Kidney (tissue), 14 donors: ENCODE results near the gene ITIH4. TPM values are rescaled to one million over a fixed set of nuclear protein-coding genes. Genes with fewer than 3 reads are reported as not detected.

Experiments used
- DNase-seq, 5 donors: peaks; one replicate each; pipeline ENCODE4 v3.0.0-alpha.2; 2013 to 2020
- FAIRE-seq: peaks from 2 replicates; lab custom pipeline; 2012; peaks lifted over from hg19 to GRCh38; lab: Jason Lieb, UNC
- H3K27ac ChIP-seq, 2 donors: one replicate each; pipeline ENCODE4 v1.7.0; 2013; ENCODE audit warnings: low read depth in 2 of 2, low read length in 2 of 2, inconsistent platforms in 1 of 2
- H3K27me3 ChIP-seq: one replicate; pipeline ENCODE4 v1.7.1; 2013; ENCODE audit warnings: low read length, inconsistent platforms; ENCODE audit not compliant: control insufficient read depth, insufficient read depth
- H3K36me3 ChIP-seq, 3 donors: one replicate each; pipeline versions ENCODE4 v1.7.0 to v1.7.1; 2013; ENCODE audit warnings: low read length in 3 of 3, control low read depth in 1 of 3, inconsistent platforms in 1 of 3; ENCODE audit not compliant: insufficient read depth in 3 of 3, control insufficient read depth in 2 of 3
- H3K4me1 ChIP-seq, 3 donors: one replicate each; pipeline versions ENCODE4 v1.7.0 to v1.7.1; 2013; ENCODE audit warnings: low read length in 3 of 3, inconsistent platforms in 1 of 3, low read depth in 1 of 3; ENCODE audit not compliant: control insufficient read depth in 2 of 3, insufficient read depth in 2 of 3
- H3K4me3 ChIP-seq, 3 donors: one replicate each; pipeline versions ENCODE4 v1.7.0 to v1.8.1; 2013; ENCODE audit warnings: low read length in 3 of 3, control low read depth in 1 of 3, inconsistent platforms in 1 of 3
- H3K9ac ChIP-seq, 3 donors: one replicate each; pipeline versions ENCODE4 v1.7.0 to v1.7.1; 2013; ENCODE audit warnings: low read length in 3 of 3, control low read depth in 1 of 3, inconsistent platforms in 1 of 3
- H3K9me3 ChIP-seq, 3 donors: one replicate each; pipeline versions ENCODE4 v1.7.0 to v1.7.1; 2013; ENCODE audit warnings: low read length in 3 of 3, control low read depth in 1 of 3, inconsistent platforms in 1 of 3; ENCODE audit not compliant: control insufficient read depth in 2 of 3, insufficient read depth in 1 of 3
- intact Hi-C: fragments of 100-400 bp; cut with DNase I; formaldehyde crosslinking; loops from one replicate; pipeline ENCODE4 v1.11.1; 2022
- polyA plus RNA-seq: library from polyadenylated mRNA; stranded (reverse); fragments of 350-450 nt; fragmentation: Illumina TruSeq; extraction: RNeasy Lipid Tissue Mini Kit (QIAGEN cat#74804); gene quantifications from one replicate; pipeline ENCODE4 v1.2.3, GENCODE V29; 2014; ENCODE audit warnings: low read depth, low replicate concordance; ENCODE audit not compliant: insufficient read depth
- total RNA-seq: library from RNA; stranded (reverse); fragmentation: NEBNext Ultra II Directional; extraction: Animal tissue kit (Norgen Biotek cat#: 25700); gene quantifications from one replicate; pipeline ENCODE4 v1.2.1, GENCODE V29; 2021
- TF ChIP-seq, protein P1 (sequence below): IDR thresholded peaks from 3 replicates; pipeline ENCODE4 v1.5.1; 2012; ENCODE audit warnings: mild to moderate bottlenecking, moderate library complexity, borderline replicate concordance; ENCODE audit not compliant: insufficient read depth; ENCODE audit errors: extremely low read depth
- donor health status: control.
- donor health status: control.
- donor health status: control.
- donor health status: control.
- donor health status: control.
- donor health status: DM: yes; HTN: yes; CAD: no.
- donor health status: Normal renal cell carcinoma (clear cell type).

The ITIH4 gene
- total and polyA plus RNA-seq, 2 donors from 2014 or later = 12.9 to 15.4 TPM

DNA sequence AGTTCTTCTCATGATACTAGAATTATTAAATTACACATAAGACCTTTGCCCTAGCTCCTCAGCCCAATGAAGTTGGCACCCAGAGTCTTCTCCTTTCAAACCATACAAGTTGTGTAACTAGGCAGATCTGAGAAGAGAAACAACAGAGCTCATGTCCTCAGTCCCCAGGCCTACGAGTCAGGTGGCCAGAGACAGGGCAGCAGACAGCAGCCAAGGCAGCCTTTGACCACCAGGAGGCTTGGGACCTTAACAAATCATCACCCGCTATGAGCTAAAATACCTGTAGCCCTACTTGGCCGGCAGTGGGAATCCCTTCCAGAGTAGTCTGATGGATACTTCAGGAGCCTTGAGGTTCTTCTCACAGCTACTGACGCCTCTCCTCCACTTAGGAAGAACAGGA lies 48.6 kb upstream of the ITIH4 start:
- intact Hi-C loops = no loop called here
- Histone ChIP-seq H3K9me3 (no peaks in the 10 kb centered on the region), H3K27ac (no peak overlapping the region), H3K4me3 (no peak overlapping the region), H3K9ac (no peak overlapping the region), H3K27me3 (no peaks in the 10 kb centered on the region), H3K4me1 (peaks cover 0 to 4% (median 0%) of the 10 kb centered on the region in 3 donors), H3K36me3 (no peaks in the 10 kb centered on the region)
- DNase-seq (no peak), FAIRE-seq (no peak)
- TF ChIP-seq, protein P1, sequence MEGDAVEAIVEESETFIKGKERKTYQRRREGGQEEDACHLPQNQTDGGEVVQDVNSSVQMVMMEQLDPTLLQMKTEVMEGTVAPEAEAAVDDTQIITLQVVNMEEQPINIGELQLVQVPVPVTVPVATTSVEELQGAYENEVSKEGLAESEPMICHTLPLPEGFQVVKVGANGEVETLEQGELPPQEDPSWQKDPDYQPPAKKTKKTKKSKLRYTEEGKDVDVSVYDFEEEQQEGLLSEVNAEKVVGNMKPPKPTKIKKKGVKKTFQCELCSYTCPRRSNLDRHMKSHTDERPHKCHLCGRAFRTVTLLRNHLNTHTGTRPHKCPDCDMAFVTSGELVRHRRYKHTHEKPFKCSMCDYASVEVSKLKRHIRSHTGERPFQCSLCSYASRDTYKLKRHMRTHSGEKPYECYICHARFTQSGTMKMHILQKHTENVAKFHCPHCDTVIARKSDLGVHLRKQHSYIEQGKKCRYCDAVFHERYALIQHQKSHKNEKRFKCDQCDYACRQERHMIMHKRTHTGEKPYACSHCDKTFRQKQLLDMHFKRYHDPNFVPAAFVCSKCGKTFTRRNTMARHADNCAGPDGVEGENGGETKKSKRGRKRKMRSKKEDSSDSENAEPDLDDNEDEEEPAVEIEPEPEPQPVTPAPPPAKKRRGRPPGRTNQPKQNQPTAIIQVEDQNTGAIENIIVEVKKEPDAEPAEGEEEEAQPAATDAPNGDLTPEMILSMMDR = no peak

GRCh38 chr3:52877085-52877484 lies 46.6 kb upstream of the ITIH4 start:
- Histone ChIP-seq H3K27ac (no peak overlapping the region), H3K4me1 (peaks cover 0 to 4% (median 0%) of the 10 kb centered on the region in 3 donors), H3K4me3 (no peak overlapping the region), H3K9me3 (no peaks in the 10 kb centered on the region), H3K36me3 (no peaks in the 10 kb centered on the region), H3K9ac (no peak overlapping the region), H3K27me3 (no peaks in the 10 kb centered on the region)
- FAIRE-seq = no peak
- DNase-seq = no peak
- intact Hi-C loops = no loop called here
- TF ChIP-seq, protein P1 = no peak

DNA sequence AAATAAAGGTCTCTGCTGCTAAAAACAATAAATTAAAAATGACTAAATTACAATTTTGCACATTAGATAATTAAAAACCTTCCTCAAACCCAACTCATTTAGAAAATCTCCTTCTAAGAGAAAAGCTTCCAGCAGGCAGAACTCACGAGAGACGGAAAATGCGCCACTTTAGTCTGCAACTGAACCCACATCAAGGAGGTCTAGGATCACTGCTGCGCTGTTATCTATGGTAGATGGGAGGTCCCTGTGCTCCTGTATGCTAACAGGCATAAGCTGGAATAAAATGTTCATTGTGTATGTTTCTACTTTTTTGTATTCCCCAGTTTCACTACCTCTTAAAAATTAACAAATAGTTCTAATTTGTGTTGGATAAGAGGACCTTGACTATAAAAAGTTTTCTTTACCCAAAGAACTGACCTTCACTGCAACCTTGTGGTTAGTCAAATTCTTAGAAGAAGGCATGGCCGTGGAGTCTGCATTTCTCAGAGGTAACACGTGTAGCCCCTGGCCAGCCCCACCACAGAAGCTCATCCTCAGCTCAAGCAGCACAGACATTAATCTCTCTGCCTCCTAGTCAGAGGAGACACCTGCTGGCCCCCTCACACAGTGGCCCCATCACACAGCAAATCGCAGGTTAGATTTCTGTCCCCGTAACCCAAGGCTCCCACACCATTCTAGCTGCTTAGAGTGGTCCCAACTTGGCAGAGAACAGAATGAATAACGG lies 44.6 kb upstream of the ITIH4 start:
- H3K27ac ChIP-seq = no peak overlapping the region
- H3K36me3 ChIP-seq = no peaks in the 10 kb centered on the region
- intact Hi-C loops = no loop called here
- H3K9ac ChIP-seq = no peak overlapping the region
- FAIRE-seq (no peak), DNase-seq (no peak)
- no peaks in the 10 kb centered on the region for H3K27me3 ChIP-seq
- peaks cover 0 to 4% (median 0%) of the 10 kb centered on the region in 3 donors for H3K4me1 ChIP-seq
- TF ChIP-seq, protein P1 = no peak
- no peak overlapping the region for H3K4me3 ChIP-seq
- no peaks in the 10 kb centered on the region for H3K9me3 ChIP-seq
